CD4-positive, CD25-positive, alpha-beta regulatory T cell (primary cell): ENCODE results near the gene LCN6. TPM values are rescaled to one million over a fixed set of nuclear protein-coding genes. Genes with fewer than 3 reads are reported as not detected.
"Not testable (repeated sequence)": the region's sequence is repeated elsewhere in the genome, so short reads cannot be mapped to it uniquely, and the experiment has no call there.

Experiments used
- ATAC-seq, 2 donors: fragments of 150-1000 bp; cut with Tn5 transposase; one replicate each; pipeline ENCODE4 v1.10.0; 2021; ENCODE audit warnings: low read depth in 2 of 2, moderate number of reproducible peaks in 2 of 2, moderate library complexity in 1 of 2
- DNase-seq, 3 donors: peaks; one replicate each; pipeline versions ENCODE4 v3.0.0 to v3.0.0-alpha.2; 2012 to 2022; ENCODE audit warnings: mixed read lengths in 1 of 3
- H3K27ac ChIP-seq: one replicate; pipeline ENCODE4 v1.7.0; 2013; ENCODE audit warnings: mild to moderate bottlenecking, low read length; ENCODE audit not compliant: insufficient read depth, poor library complexity, severe bottlenecking
- H3K27me3 ChIP-seq: one replicate; pipeline ENCODE4 v1.7.0; 2013; ENCODE audit warnings: low read length; ENCODE audit not compliant: control insufficient read depth, insufficient read depth
- H3K36me3 ChIP-seq: one replicate; pipeline ENCODE4 v1.7.0; 2013; ENCODE audit warnings: mild to moderate bottlenecking, low read length, moderate library complexity; ENCODE audit not compliant: control insufficient read depth, insufficient read depth
- H3K4me1 ChIP-seq: 2 replicates; pipeline ENCODE4 v1.7.0; 2013; ENCODE audit warnings: mild to moderate bottlenecking, low read length; ENCODE audit not compliant: insufficient read depth, control insufficient read depth, poor library complexity, severe bottlenecking
- H3K4me3 ChIP-seq: one replicate; pipeline ENCODE4 v1.7.0; 2013; ENCODE audit warnings: low read depth, mild to moderate bottlenecking, low read length, moderate library complexity
- H3K9me3 ChIP-seq, 2 experiments: 1 replicate in 1 of 2; 2 replicates in 1 of 2; pipeline ENCODE4 v1.7.0; 2013; ENCODE audit warnings: low read length in 2 of 2, mild to moderate bottlenecking in 1 of 2, moderate library complexity in 1 of 2; ENCODE audit not compliant: control insufficient read depth in 2 of 2
- H3K27ac Mint-ChIP-seq, 3 donors: one replicate each; pipeline ENCODE4 v1.8.0; 2020 to 2022; ENCODE audit warnings: mild to moderate bottlenecking in 3 of 3, mixed read lengths in 3 of 3, moderate library complexity in 2 of 3
- H3K27me3 Mint-ChIP-seq: one replicate; pipeline ENCODE4 v1.8.0; 2022; ENCODE audit warnings: mild to moderate bottlenecking, mixed read lengths
- H3K36me3 Mint-ChIP-seq: one replicate; pipeline ENCODE4 v1.8.0; 2020; ENCODE audit warnings: mixed read lengths
- H3K4me1 Mint-ChIP-seq, 4 donors: one replicate each; pipeline ENCODE4 v1.8.0; 2020 to 2022; ENCODE audit warnings: mixed read lengths in 4 of 4, mild to moderate bottlenecking in 1 of 4
- H3K4me3 Mint-ChIP-seq, 4 donors: one replicate each; pipeline ENCODE4 v1.8.0; 2020 to 2022; ENCODE audit warnings: mild to moderate bottlenecking in 4 of 4, mixed read lengths in 4 of 4, moderate library complexity in 3 of 4
- H3K9me3 Mint-ChIP-seq, 7 donors: one replicate each; pipeline ENCODE4 v1.8.0; 2020 to 2022; ENCODE audit warnings: mixed read lengths in 7 of 7, mild to moderate bottlenecking in 3 of 7, moderate library complexity in 2 of 7
- polyA plus RNA-seq, 4 donors: library from polyadenylated mRNA; unstranded; fragments of 300-500 nt; fragmentation: Illumina TruSeq; gene quantifications; one replicate each; pipeline ENCODE4 v1.2.3, GENCODE V29; 2021
- total RNA-seq: library from RNA; stranded (reverse); gene quantifications from one replicate; pipeline ENCODE4 v1.2.3, GENCODE V29; 2022

The LCN6 gene
- total RNA-seq (not detected), polyA plus RNA-seq (not detected)

- no peak for DNase-seq
Measured at GRCh38 chr9:136748201-136748600, at the start of gene LCN6. Gene LCN6, minus strand, starts transcription at chr9:136748525. Its CDS starts 42 bp downstream, at chr9:136748483.

GRCh38 chr9:136796775-136797347 is 48.5 kb upstream of the LCN6 start:
- not testable (repeated sequence) for H3K9me3 ChIP-seq, H3K4me3 ChIP-seq, DNase-seq, H3K27me3 ChIP-seq, H3K36me3 ChIP-seq, H3K36me3 Mint-ChIP-seq, H3K27ac ChIP-seq, ATAC-seq, H3K9me3 Mint-ChIP-seq
- Mint-ChIP-seq H3K4me3 (peak overlapping the region in 3 of 4 donors; percentile 15 to 37 (median 27)), H3K4me1 (peaks cover 0 to 50% (median 8%) of the 10 kb centered on the region in 4 donors), H3K27me3 (peaks cover 30% of the 10 kb centered on the region), H3K27ac (peak overlapping the region in 1 of 3 donors; percentile 29)
- H3K4me1 ChIP-seq: peaks cover 36% of the 10 kb centered on the region

More at GRCh38 chr9:136748201-136748600, at the start of gene LCN6:
- Histone ChIP-seq H3K4me1 (no peaks in the 10 kb centered on the region), H3K27ac (no peak within 1 kb of the TSS), H3K4me3 (no peak within 1 kb of the TSS), H3K27me3 (no peaks in the 10 kb centered on the region), H3K9me3 (peaks cover 10 to 21% of the 10 kb centered on the region in 2 experiments), H3K36me3 (no peaks in the 10 kb centered on the region)
- Mint-ChIP-seq H3K4me3 (no peak within 1 kb of the TSS), H3K27me3 (peaks cover 15% of the 10 kb centered on the region), H3K27ac (no peak within 1 kb of the TSS), H3K9me3 (peaks cover 1 to 20% (median 7%) of the 10 kb centered on the region in 7 donors), H3K4me1 (no peaks in the 10 kb centered on the region), H3K36me3 (no peaks in the 10 kb centered on the region)
- ATAC-seq: no peak

GRCh38 chr9:136796238-136796774 is 48.0 kb upstream of the LCN6 start, which contains the start of gene CCDC183:
Gene CCDC183, plus strand, starts transcription at chr9:136796338. Its CDS starts 60 bp downstream, at chr9:136796398.
- Histone ChIP-seq H3K9me3 (no peaks in the 10 kb centered on the region), H3K36me3 (peaks cover 3% of the 10 kb centered on the region), H3K27me3 (no peaks in the 10 kb centered on the region), H3K4me1 (peaks cover 41% of the 10 kb centered on the region), H3K27ac (no peak within 1 kb of the TSS), H3K4me3 (no peak within 1 kb of the TSS)
- peak within 1 kb of the TSS in 1 of 3 donors; percentile 29 for H3K27ac Mint-ChIP-seq
- peak within 1 kb of the TSS; percentile 13 to 61 (median 26) for H3K4me3 Mint-ChIP-seq
- DNase-seq (no peak), ATAC-seq (no peak)
- H3K9me3 Mint-ChIP-seq: no peaks in the 10 kb centered on the region
- peaks cover 25% of the 10 kb centered on the region for H3K27me3 Mint-ChIP-seq
- H3K36me3 Mint-ChIP-seq: no peaks in the 10 kb centered on the region
- H3K4me1 Mint-ChIP-seq: peaks cover 0 to 50% (median 9%) of the 10 kb centered on the region in 4 donors

- ATAC-seq: no peak
- no peaks in the 10 kb centered on the region for H3K27me3 ChIP-seq
- H3K4me1 ChIP-seq: peaks cover 36% of the 10 kb centered on the region
- H3K4me3 ChIP-seq: no peak overlapping the region
- H3K36me3 ChIP-seq: peaks cover 3% of the 10 kb centered on the region
- Mint-ChIP-seq H3K36me3 (no peaks in the 10 kb centered on the region), H3K4me1 (peaks cover 0 to 48% (median 14%) of the 10 kb centered on the region in 4 donors), H3K4me3 (no peak overlapping the region), H3K9me3 (no peaks in the 10 kb centered on the region), H3K27me3 (peaks cover 17% of the 10 kb centered on the region), H3K27ac (no peak overlapping the region)
- no peak overlapping the region for H3K27ac ChIP-seq
- H3K9me3 ChIP-seq: no peaks in the 10 kb centered on the region
- no peak for DNase-seq
Measured at GRCh38 chr9:136795000-136795348, 46.6 kb upstream of the LCN6 start.

- H3K4me1 Mint-ChIP-seq: peaks cover 0 to 48% (median 14%) of the 10 kb centered on the region in 4 donors
- Histone ChIP-seq H3K27ac (no peak overlapping the region), H3K4me3 (no peak overlapping the region), H3K36me3 (peaks cover 3% of the 10 kb centered on the region), H3K9me3 (no peaks in the 10 kb centered on the region), H3K4me1 (peaks cover 31% of the 10 kb centered on the region), H3K27me3 (no peaks in the 10 kb centered on the region)
- H3K27ac Mint-ChIP-seq: no peak overlapping the region
- H3K27me3 Mint-ChIP-seq: peaks cover 17% of the 10 kb centered on the region
- no peaks in the 10 kb centered on the region for H3K9me3 Mint-ChIP-seq
- no peak overlapping the region for H3K4me3 Mint-ChIP-seq
- no peak for DNase-seq
- no peak for ATAC-seq
- no peaks in the 10 kb centered on the region for H3K36me3 Mint-ChIP-seq
Measured at GRCh38 chr9:136794281-136794999, 46.1 kb upstream of the LCN6 start.

- Mint-ChIP-seq H3K4me3 (peak overlapping the region in 3 of 4 donors; percentile 31 to 39 (median 38)), H3K27me3 (peaks cover 17% of the 10 kb centered on the region), H3K9me3 (no peaks in the 10 kb centered on the region), H3K27ac (peak overlapping the region; percentile 35 to 74 (median 71)), H3K4me1 (peaks cover 0 to 49% (median 14%) of the 10 kb centered on the region in 4 donors), H3K36me3 (no peaks in the 10 kb centered on the region)
- no peaks in the 10 kb centered on the region for H3K27me3 ChIP-seq
- H3K27ac ChIP-seq: no peak overlapping the region
- no peak for DNase-seq
- H3K9me3 ChIP-seq: no peaks in the 10 kb centered on the region
- H3K4me1 ChIP-seq: peaks cover 24% of the 10 kb centered on the region
- no peak overlapping the region for H3K4me3 ChIP-seq
- no peak for ATAC-seq
- peaks cover 3% of the 10 kb centered on the region for H3K36me3 ChIP-seq
Measured at GRCh38 chr9:136793086-136793946, 45.0 kb upstream of the LCN6 start.

GRCh38 chr9:136792321-136793085 is 44.2 kb upstream of the LCN6 start:
- Histone ChIP-seq H3K27me3 (no peaks in the 10 kb centered on the region), H3K9me3 (no peaks in the 10 kb centered on the region), H3K27ac (peak overlapping the region; percentile 97), H3K4me3 (no peak overlapping the region), H3K4me1 (peaks cover 29% of the 10 kb centered on the region), H3K36me3 (peaks cover 3% of the 10 kb centered on the region)
- DNase-seq: no peak
- Mint-ChIP-seq H3K27me3 (peaks cover 18% of the 10 kb centered on the region), H3K9me3 (no peaks in the 10 kb centered on the region), H3K4me1 (peaks cover 4 to 56% (median 14%) of the 10 kb centered on the region in 4 donors), H3K4me3 (peak overlapping the region; percentile 38 to 90 (median 65)), H3K27ac (peak overlapping the region; percentile 20 to 90 (median 83)), H3K36me3 (no peaks in the 10 kb centered on the region)
- ATAC-seq: no peak
